Neural cell (in vitro differentiated cells): ENCODE data around the gene EVL. TPM values are rescaled to one million over a fixed set of nuclear protein-coding genes. Genes with fewer than 3 reads are reported as not detected.

ENCODE experiments used
- H2AFZ ChIP-seq: fragments of 200-600, 300-800 bp; sonication (generic), shearing (Covaris generic); 2 replicates; pipeline ENCODE4 v1.6.0; 2014; ENCODE audit warnings: low read depth, mild to moderate bottlenecking, antibody characterized with exemption, low read length, moderate library complexity
- H3F3A ChIP-seq: fragments of 200-600 bp; shearing (Covaris generic); 2 replicates; pipeline ENCODE4 v1.6.1; 2016; ENCODE audit warnings: mild to moderate bottlenecking, moderate library complexity, mixed read lengths, antibody characterized with exemption, low read length; ENCODE audit not compliant: insufficient read depth, poor library complexity, severe bottlenecking
- H3K27ac ChIP-seq: fragments of 200-600, 300-800 bp; sonication (generic), shearing (Covaris generic); 2 replicates; pipeline ENCODE4 v1.5.1; 2014; ENCODE audit warnings: mild to moderate bottlenecking, low read length, moderate library complexity
- H3K27me3 ChIP-seq: fragments of 300-800, 200-600 bp; sonication (generic), shearing (Covaris generic); 2 replicates; pipeline ENCODE4 v1.6.0; 2014; ENCODE audit warnings: mild to moderate bottlenecking, low read depth, low read length, moderate library complexity; ENCODE audit not compliant: insufficient read depth
- H3K36me3 ChIP-seq: fragments of 300-800, 200-600 bp; sonication (generic), shearing (Covaris generic); 2 replicates; pipeline ENCODE4 v1.5.1; 2014; ENCODE audit warnings: mild to moderate bottlenecking, antibody characterized with exemption, low read length, moderate library complexity; ENCODE audit not compliant: insufficient read depth
- H3K4me2 ChIP-seq: fragments of 300-800, 200-600 bp; sonication (generic), shearing (Covaris generic); 2 replicates; pipeline ENCODE4 v1.6.0; 2014; ENCODE audit warnings: mild to moderate bottlenecking, low read length
- H3K4me3 ChIP-seq: fragments of 300-800, 200-600 bp; sonication (generic), shearing (Covaris generic); 2 replicates; pipeline ENCODE4 v1.5.1; 2014; ENCODE audit warnings: mild to moderate bottlenecking, low read length, moderate library complexity
- H3K79me2 ChIP-seq: fragments of 200-600 bp; shearing (Covaris generic); replicated peaks from 2 replicates; pipeline ENCODE4 v1.6.0; 2014; ENCODE audit warnings: mild to moderate bottlenecking, low read length, moderate library complexity; ENCODE audit not compliant: insufficient read depth
- H3K9ac ChIP-seq: fragments of 300-800, 200-600 bp; sonication (generic), shearing (Covaris generic); 2 replicates; pipeline ENCODE4 v1.6.1; 2016; ENCODE audit warnings: mild to moderate bottlenecking, low read length, mixed read lengths
- H3K9me2 ChIP-seq: fragments of 200-600 bp; shearing (Covaris generic); 2 replicates; pipeline ENCODE4 v1.6.1; 2016; ENCODE audit warnings: mild to moderate bottlenecking, low read length, mixed read lengths; ENCODE audit not compliant: insufficient read depth
- H3K9me3 ChIP-seq: fragments of 200-600, 300-800 bp; sonication (generic), shearing (Covaris generic); 2 replicates; pipeline ENCODE4 v1.6.1; 2016; ENCODE audit warnings: mild to moderate bottlenecking, mixed run types, low read length, moderate library complexity, mixed read lengths
- H4K20me1 ChIP-seq: fragments of 200-600 bp; shearing (Covaris generic); 2 replicates; pipeline ENCODE4 v1.6.1; 2016; ENCODE audit warnings: mild to moderate bottlenecking, mixed run types; ENCODE audit not compliant: insufficient read depth
- CTCF ChIP-seq: fragments of 450-650 bp; IDR thresholded peaks from 2 replicates; pipeline ENCODE4 v1.5.1; 2014; ENCODE audit warnings: antibody characterized with exemption, mild to moderate bottlenecking, moderate library complexity; ENCODE audit not compliant: poor library complexity, severe bottlenecking
- EP300 ChIP-seq: fragments of 450-650 bp; conservative IDR thresholded peaks from 2 replicates; pipeline ENCODE4 v1.6.1; 2014; ENCODE audit warnings: antibody characterized with exemption, mild to moderate bottlenecking, moderate library complexity; ENCODE audit not compliant: poor library complexity, severe bottlenecking
- EZH2 ChIP-seq: fragments of 200-600, 300-800 bp; shearing (Covaris generic), sonication (generic); IDR thresholded peaks from 2 replicates; pipeline ENCODE4 v1.6.1; 2014; ENCODE audit warnings: antibody characterized with exemption, low read length, borderline replicate concordance, mild to moderate bottlenecking; ENCODE audit not compliant: insufficient read depth, poor library complexity, severe bottlenecking
- MXI1 ChIP-seq: fragments of 450-650 bp; conservative IDR thresholded peaks from 2 replicates; pipeline ENCODE4 v1.6.1; 2014; ENCODE audit warnings: antibody characterized with exemption, mild to moderate bottlenecking; ENCODE audit not compliant: poor library complexity, severe bottlenecking
- POLR2AphosphoS5 ChIP-seq: IDR thresholded peaks from 2 replicates; pipeline ENCODE4 v1.6.1; 2012
- RAD21 ChIP-seq: fragments of 450-650 bp; conservative IDR thresholded peaks from 2 replicates; pipeline ENCODE4 v1.6.1; 2014; ENCODE audit warnings: antibody characterized with exemption, mild to moderate bottlenecking, moderate library complexity
- REST ChIP-seq: IDR thresholded peaks from 2 replicates; pipeline ENCODE4 v1.6.1; 2012; ENCODE audit warnings: borderline replicate concordance
- SMC3 ChIP-seq: fragments of 450-650 bp; conservative IDR thresholded peaks from 2 replicates; pipeline ENCODE4 v1.6.1; 2014; ENCODE audit warnings: antibody characterized with exemption, mild to moderate bottlenecking, moderate library complexity; ENCODE audit not compliant: poor library complexity
- TAF1 ChIP-seq: IDR thresholded peaks from 2 replicates; pipeline ENCODE4 v1.6.1; 2012; ENCODE audit warnings: low read depth
- polyA plus RNA-seq: library from polyadenylated mRNA; depleted of rRNA; stranded (reverse); fragments of >200 nt; gene quantifications from 2 replicates; pipeline ENCODE4 v1.2.3, GENCODE V29; 2014

The EVL gene
- polyA plus RNA-seq, 1 donor from 2014 or later = 387 TPM

DNA sequence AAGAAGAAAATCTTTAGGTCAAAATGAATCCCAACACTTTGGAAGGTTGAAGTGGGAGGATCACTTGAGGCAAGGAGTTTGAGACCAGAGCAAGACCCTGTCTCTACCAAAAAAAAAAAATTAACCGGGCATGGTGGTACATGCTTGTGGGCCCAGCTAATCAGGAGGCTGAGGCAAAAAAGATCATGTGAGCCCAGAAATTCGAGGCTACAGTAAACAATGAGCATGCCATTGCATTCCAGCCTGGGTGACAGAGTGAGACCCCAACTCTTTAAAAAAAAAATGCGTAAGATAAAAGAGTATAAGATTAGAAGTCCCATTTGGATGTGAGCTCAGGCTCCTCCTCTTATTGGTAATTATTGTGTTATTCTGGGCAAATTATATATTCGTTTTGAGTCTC is 30.8 kb upstream of the EVL start:
- Histone ChIP-seq H3K4me2 (no peak overlapping the region), H2AFZ (no peak overlapping the region), H3K9me3 (no peaks in the 10 kb centered on the region), H3K9ac (no peak overlapping the region), H3K27me3 (no peaks in the 10 kb centered on the region), H3K4me3 (no peak overlapping the region), H3K9me2 (no peaks in the 10 kb centered on the region), H3K36me3 (no peaks in the 10 kb centered on the region), H4K20me1 (peaks cover 21% of the 10 kb centered on the region), H3F3A (no peaks in the 10 kb centered on the region), H3K79me2 (peaks cover 49% of the 10 kb centered on the region), H3K27ac (no peak overlapping the region)
- no peak for TF ChIP-seq EP300

GRCh38 chr14:100034961-100035500 is 30.2 kb upstream of the EVL start:
- no peak overlapping the region for H3K4me3 ChIP-seq
- no peaks in the 10 kb centered on the region for H3K9me3 ChIP-seq
- H3K36me3 ChIP-seq = no peaks in the 10 kb centered on the region
- no peaks in the 10 kb centered on the region for H3K9me2 ChIP-seq
- no peak overlapping the region for H3K4me2 ChIP-seq
- H3K27ac ChIP-seq = no peak overlapping the region
- TF ChIP-seq REST (no peak), CTCF (no peak)
- H3K9ac ChIP-seq = no peak overlapping the region
- H3F3A ChIP-seq = no peaks in the 10 kb centered on the region
- H3K79me2 ChIP-seq = peaks cover 44% of the 10 kb centered on the region
- H2AFZ ChIP-seq = no peak overlapping the region
- H3K27me3 ChIP-seq = no peaks in the 10 kb centered on the region
- peaks cover 18% of the 10 kb centered on the region for H4K20me1 ChIP-seq

DNA sequence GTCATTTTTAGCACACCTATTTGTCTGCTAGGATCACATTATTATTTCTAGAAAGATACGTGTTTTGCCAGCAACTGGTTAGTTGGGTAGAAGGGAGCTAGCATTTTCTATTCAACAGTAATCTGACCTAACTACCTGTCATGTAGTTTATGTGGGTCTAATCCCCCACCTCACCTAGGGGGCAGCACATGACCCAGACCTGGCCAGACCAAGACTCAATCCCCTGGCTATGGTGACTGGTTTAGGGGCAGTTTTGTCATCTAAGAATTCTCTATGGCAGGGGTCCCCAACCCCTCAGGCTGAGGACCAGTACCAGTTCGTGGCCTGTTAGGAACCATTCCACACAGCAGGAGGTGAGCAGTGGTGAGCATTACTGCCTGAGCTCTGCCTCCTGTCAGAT is 29.5 kb upstream of the EVL start:
- no peak for TF ChIP-seq REST
- no peak for TF ChIP-seq RAD21
- TF ChIP-seq POLR2AphosphoS5 = no peak
- TF ChIP-seq SMC3 = no peak
- no peak for TF ChIP-seq TAF1
- no peak for TF ChIP-seq EP300
- TF ChIP-seq MXI1 = no peak
- no peak for TF ChIP-seq CTCF
- TF ChIP-seq EZH2 = no peak
- H2AFZ ChIP-seq = no peak overlapping the region
- no peaks in the 10 kb centered on the region for H3K36me3 ChIP-seq
- no peaks in the 10 kb centered on the region for H3K27me3 ChIP-seq
- no peak overlapping the region for H3K9ac ChIP-seq
- peaks cover 38% of the 10 kb centered on the region for H3K79me2 ChIP-seq
- H4K20me1 ChIP-seq = peaks cover 18% of the 10 kb centered on the region
- no peaks in the 10 kb centered on the region for H3F3A ChIP-seq
- no peak overlapping the region for H3K4me3 ChIP-seq
- no peak overlapping the region for H3K4me2 ChIP-seq
- H3K9me3 ChIP-seq = no peaks in the 10 kb centered on the region
- H3K9me2 ChIP-seq = no peaks in the 10 kb centered on the region
- no peak overlapping the region for H3K27ac ChIP-seq
